ACC112 (cell line): ENCODE data around the gene SHISA7.

Source experiments
- H2AFZ ChIP-seq: fragments of 200-600 bp; sonication (generic); one replicate; pipeline ENCODE4 v1.6.0; 2017; ENCODE audit warnings: antibody characterized with exemption, low read length; ENCODE audit not compliant: unreplicated experiment
- H3K27ac ChIP-seq: fragments of 200-600 bp; sonication (generic); 2 replicates; pipeline ENCODE4 v1.5.1; 2014; ENCODE audit warnings: low read depth, mild to moderate bottlenecking, antibody characterized with exemption, low read length, moderate library complexity
- H3K27me3 ChIP-seq: fragments of 200-600 bp; sonication (generic); 2 replicates; pipeline ENCODE4 v1.6.1; 2014; ENCODE audit warnings: mild to moderate bottlenecking, antibody characterized with exemption, low read length, moderate library complexity, mixed read lengths; ENCODE audit not compliant: insufficient read depth
- H3K36me3 ChIP-seq: fragments of 200-600 bp; sonication (generic); 2 replicates; pipeline ENCODE4 v1.6.1; 2016; ENCODE audit warnings: mild to moderate bottlenecking, antibody characterized with exemption, low read length, moderate library complexity, mixed read lengths; ENCODE audit not compliant: insufficient read depth
- H3K4me1 ChIP-seq: fragments of 200-600 bp; sonication (generic); one replicate; pipeline ENCODE4 v1.6.1; 2016; ENCODE audit warnings: low read length, mixed read lengths; ENCODE audit not compliant: insufficient read depth, unreplicated experiment, control insufficient read depth
- H3K4me3 ChIP-seq: fragments of 200-600 bp; sonication (generic); 2 replicates; pipeline ENCODE4 v1.5.1; 2014; ENCODE audit warnings: mild to moderate bottlenecking, low read depth, low read length
- H3K79me2 ChIP-seq: fragments of 200-600 bp; sonication (generic); one replicate; pipeline ENCODE4 v1.6.0; 2016; ENCODE audit warnings: low read length; ENCODE audit not compliant: control insufficient read depth, unreplicated experiment, insufficient read depth

Gene SHISA7

GRCh38 chr19:55441319-55441691 lies 1.8 kb downstream of the SHISA7 start:
- H3K27me3 ChIP-seq = peaks cover 53% of the 10 kb centered on the region
- no peaks in the 10 kb centered on the region for H3K79me2 ChIP-seq
- no peak overlapping the region for H3K4me3 ChIP-seq
- H2AFZ ChIP-seq = no peak overlapping the region
- H3K27ac ChIP-seq = no peak overlapping the region
- no peaks in the 10 kb centered on the region for H3K4me1 ChIP-seq
- H3K36me3 ChIP-seq = no peaks in the 10 kb centered on the region

DNA sequence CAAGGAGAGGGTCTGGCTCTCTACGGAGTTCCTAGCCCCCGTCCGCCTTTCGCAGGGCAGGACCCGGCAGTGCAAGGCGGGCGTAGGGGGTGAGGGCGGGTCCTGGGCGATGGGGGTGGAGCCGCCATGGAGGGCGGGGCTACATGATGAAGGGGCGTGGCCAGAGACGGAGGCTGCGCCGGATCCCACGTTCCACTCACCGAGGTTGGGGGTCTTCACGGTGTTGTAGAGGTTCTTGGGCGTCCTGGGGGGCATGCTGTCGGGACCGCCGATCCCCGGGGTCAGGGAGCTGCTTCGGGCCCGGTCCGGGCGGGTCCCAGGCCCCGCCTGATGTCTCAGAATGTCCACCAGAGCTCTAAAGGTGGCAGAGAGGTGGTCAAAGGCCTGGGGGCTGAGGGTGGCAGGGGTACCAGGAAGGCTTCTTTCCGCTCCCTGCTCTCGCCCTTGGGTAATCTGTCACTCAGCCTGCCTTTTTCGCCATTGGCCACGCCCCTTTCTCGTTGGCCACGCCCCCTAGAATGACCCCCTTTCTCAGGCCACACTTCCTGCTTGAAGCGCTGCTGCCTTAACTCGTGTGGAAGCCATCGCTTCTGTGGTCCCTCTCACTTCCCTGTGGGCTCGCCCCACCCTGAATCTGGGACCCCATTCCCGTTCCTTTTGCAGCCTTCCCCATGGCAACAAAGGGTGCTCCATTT lies 2.5 kb downstream of the SHISA7 start:
- Histone ChIP-seq H2AFZ (no peak overlapping the region), H3K36me3 (no peaks in the 10 kb centered on the region), H3K27me3 (peaks cover 53% of the 10 kb centered on the region), H3K4me3 (no peak overlapping the region), H3K79me2 (no peaks in the 10 kb centered on the region), H3K4me1 (no peaks in the 10 kb centered on the region), H3K27ac (no peak overlapping the region)

GRCh38 chr19:55439052-55439451 lies 4.0 kb downstream of the SHISA7 start:
- Histone ChIP-seq H3K27ac (no peak overlapping the region), H3K27me3 (peaks cover 40% of the 10 kb centered on the region), H3K4me3 (no peak overlapping the region), H2AFZ (no peak overlapping the region), H3K79me2 (no peaks in the 10 kb centered on the region), H3K4me1 (no peaks in the 10 kb centered on the region), H3K36me3 (no peaks in the 10 kb centered on the region)

DNA sequence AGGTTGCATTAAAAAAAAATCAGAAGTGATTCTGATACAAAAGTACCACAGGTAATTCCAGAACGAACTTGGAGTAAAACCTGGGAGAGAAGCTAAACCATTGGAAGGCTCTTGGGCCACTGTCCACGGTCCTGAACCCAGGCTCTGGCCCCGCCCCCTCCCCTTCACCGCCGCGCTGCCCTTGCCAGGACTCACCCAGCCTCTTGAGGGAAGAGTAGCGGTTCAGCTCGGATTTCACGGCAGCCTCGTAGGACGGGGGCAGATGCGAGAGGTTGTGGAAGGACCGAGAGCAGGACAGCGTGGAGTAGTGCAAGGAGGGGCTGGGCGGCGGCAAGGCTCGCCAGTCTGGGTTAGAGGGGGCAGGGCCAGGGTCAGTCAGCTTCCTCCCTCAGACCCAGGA lies 5.7 kb downstream of the SHISA7 start:
- Histone ChIP-seq H3K36me3 (no peaks in the 10 kb centered on the region), H3K27ac (no peak overlapping the region), H2AFZ (no peak overlapping the region), H3K4me1 (no peaks in the 10 kb centered on the region), H3K27me3 (peaks cover 33% of the 10 kb centered on the region), H3K4me3 (no peak overlapping the region), H3K79me2 (no peaks in the 10 kb centered on the region)

DNA sequence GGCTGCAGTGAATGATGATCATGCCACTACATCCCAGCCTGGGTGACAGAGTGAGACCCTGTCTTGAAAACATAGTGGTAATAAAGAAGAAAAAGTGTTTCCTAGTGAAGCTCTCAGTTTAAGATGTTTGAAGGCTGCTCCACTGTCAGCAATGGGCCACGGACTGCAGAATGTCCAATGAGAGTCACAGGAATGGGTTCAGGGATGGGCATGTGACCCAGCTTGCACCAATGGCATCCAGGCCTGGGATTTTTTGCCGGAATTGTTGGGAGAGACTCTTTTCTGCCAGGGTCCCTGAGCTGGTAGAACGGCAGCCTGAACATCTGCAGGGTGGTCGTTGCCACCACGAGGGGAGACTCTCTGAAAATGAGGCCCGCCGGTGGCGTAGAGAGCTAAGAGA lies 6.3 kb downstream of the SHISA7 start:
- H3K36me3 ChIP-seq = no peaks in the 10 kb centered on the region
- no peak overlapping the region for H3K27ac ChIP-seq
- peaks cover 32% of the 10 kb centered on the region for H3K27me3 ChIP-seq
- H2AFZ ChIP-seq = no peak overlapping the region
- no peaks in the 10 kb centered on the region for H3K4me1 ChIP-seq
- no peaks in the 10 kb centered on the region for H3K79me2 ChIP-seq
- H3K4me3 ChIP-seq = no peak overlapping the region

DNA sequence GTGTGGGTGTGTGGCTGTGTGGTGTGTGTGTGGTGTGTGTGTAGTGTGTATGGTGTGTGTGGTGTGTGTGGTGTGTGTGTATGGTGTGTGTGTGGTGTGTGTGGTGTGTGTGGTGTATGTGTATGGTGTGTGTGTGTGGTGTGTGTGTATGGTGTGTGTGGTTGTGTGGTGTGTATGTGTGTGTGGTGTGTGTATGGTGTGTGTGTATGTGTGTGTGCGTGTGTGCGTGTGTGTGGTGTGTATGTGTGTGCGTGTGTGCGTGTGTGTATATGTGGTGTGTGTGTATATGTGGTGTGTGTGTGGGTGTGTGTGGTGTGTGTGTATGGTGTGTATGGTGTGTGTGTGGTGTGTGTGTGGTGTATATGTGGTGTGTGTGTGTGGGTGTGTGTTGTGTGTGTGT lies 8.1 kb downstream of the SHISA7 start:
- H3K79me2 ChIP-seq = no peaks in the 10 kb centered on the region
- no peak overlapping the region for H2AFZ ChIP-seq
- H3K27ac ChIP-seq = no peak overlapping the region
- H3K36me3 ChIP-seq = no peaks in the 10 kb centered on the region
- no peak overlapping the region for H3K4me3 ChIP-seq
- peaks cover 14% of the 10 kb centered on the region; the same call in 1 of the 2 replicates for H3K27me3 ChIP-seq
- no peaks in the 10 kb centered on the region for H3K4me1 ChIP-seq

- Histone ChIP-seq H3K27ac (no peak overlapping the region), H2AFZ (no peak overlapping the region), H3K36me3 (no peaks in the 10 kb centered on the region), H3K27me3 (peaks cover 13% of the 10 kb centered on the region; the same call in 1 of the 2 replicates), H3K79me2 (no peaks in the 10 kb centered on the region), H3K4me1 (no peaks in the 10 kb centered on the region), H3K4me3 (no peak overlapping the region)
Measured at GRCh38 chr19:55434356-55434919, 8.7 kb downstream of the SHISA7 start.

DNA sequence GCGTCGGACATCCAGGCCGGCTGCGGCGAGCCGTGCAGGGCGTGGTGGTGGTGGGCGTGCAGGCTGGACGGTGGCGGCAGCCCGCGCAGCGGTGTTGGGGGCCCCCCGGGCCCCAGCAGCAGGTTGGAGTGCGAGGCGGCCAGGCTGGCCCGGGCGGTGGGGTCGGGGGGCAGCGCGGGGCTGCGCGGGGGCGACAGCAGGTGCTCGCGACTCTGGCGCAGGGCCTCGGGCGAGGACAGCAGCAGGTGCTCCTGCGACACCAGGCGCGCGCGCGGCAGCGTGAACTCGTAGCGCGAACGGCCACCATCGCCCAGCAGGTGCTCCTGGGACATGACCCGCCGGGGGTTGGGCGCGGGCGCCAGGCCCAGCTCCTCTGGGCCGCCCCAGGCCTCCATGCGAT lies 9.8 kb downstream of the SHISA7 start:
- H3K4me1 ChIP-seq = no peaks in the 10 kb centered on the region
- H3K27ac ChIP-seq = no peak overlapping the region
- no peaks in the 10 kb centered on the region for H3K36me3 ChIP-seq
- no peaks in the 10 kb centered on the region for H3K79me2 ChIP-seq
- H3K27me3 ChIP-seq = peaks cover 9% of the 10 kb centered on the region; the same call in 1 of the 2 replicates
- no peak overlapping the region for H3K4me3 ChIP-seq
- no peak overlapping the region for H2AFZ ChIP-seq

GRCh38 chr19:55432241-55432959 lies 10.7 kb downstream of the SHISA7 start:
- Histone ChIP-seq H3K27ac (no peak overlapping the region), H3K27me3 (peaks cover 9% of the 10 kb centered on the region; the same call in 1 of the 2 replicates), H2AFZ (no peak overlapping the region), H3K79me2 (no peaks in the 10 kb centered on the region), H3K4me3 (no peak overlapping the region), H3K36me3 (no peaks in the 10 kb centered on the region), H3K4me1 (no peaks in the 10 kb centered on the region)

DNA sequence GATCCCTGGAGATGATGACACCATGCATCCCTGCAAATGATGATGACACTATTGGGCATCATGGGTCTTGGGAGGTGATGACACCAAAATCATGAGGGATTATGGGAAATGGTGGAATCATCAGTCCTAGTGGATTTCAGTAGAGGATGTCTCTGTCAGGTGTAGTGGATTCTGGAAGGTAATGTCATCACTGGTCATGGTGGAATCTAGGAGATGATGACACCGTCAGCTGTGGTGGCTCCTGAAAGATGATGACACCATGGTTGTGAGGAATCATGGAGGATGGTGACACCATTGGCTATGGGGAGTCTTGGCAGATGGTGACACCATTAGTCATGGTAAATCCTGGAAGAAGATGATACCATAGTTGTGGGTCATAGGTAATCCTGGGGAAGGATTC lies 11.9 kb downstream of the SHISA7 start:
- peaks cover 9% of the 10 kb centered on the region; the same call in 1 of the 2 replicates for H3K27me3 ChIP-seq
- H3K4me3 ChIP-seq = no peak overlapping the region
- H3K79me2 ChIP-seq = no peaks in the 10 kb centered on the region
- H2AFZ ChIP-seq = no peak overlapping the region
- no peaks in the 10 kb centered on the region for H3K36me3 ChIP-seq
- no peak overlapping the region for H3K27ac ChIP-seq
- H3K4me1 ChIP-seq = no peaks in the 10 kb centered on the region

- peaks cover 6% of the 10 kb centered on the region; the same call in 1 of the 2 replicates for H3K27me3 ChIP-seq
- H3K27ac ChIP-seq = no peak overlapping the region
- H2AFZ ChIP-seq = no peak overlapping the region
- no peaks in the 10 kb centered on the region for H3K4me1 ChIP-seq
- no peak overlapping the region for H3K4me3 ChIP-seq
- no peaks in the 10 kb centered on the region for H3K36me3 ChIP-seq
- H3K79me2 ChIP-seq = no peaks in the 10 kb centered on the region
Measured at GRCh38 chr19:55426042-55426441, 17.1 kb downstream of the SHISA7 start.
